WI38 (cell line): Measurements from ENCODE around the gene RMDN3.

ENCODE experiments used
- H3K4me3 ChIP-seq: 2 replicates; pipeline ENCODE4 v1.5.1; 2011; ENCODE audit warnings: low read depth, mild to moderate bottlenecking, control low read depth, low read length
- CTCF ChIP-seq: IDR thresholded peaks from 2 replicates; pipeline ENCODE4 v1.5.1; 2012; ENCODE audit warnings: low read depth, mild to moderate bottlenecking, control low read depth, low read length

The RMDN3 gene

DNA sequence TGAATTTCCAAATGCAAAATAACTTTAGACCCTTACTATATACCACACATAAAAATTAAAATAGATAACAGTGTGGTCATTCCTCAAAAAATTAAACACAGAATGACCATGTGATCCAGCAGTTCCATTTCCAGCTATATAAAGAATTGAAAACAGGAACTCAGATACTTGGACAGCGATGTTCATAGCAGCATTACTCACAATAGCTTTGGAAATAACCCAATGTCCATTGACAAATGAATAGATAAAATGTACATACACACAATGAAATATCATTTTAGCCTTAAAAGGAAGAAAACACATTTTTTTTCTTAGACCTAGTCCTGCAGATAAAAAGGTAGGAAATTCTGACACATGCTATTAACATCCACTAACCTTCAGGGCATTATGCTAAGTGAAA is 33.4 kb downstream of the RMDN3 start:
- no peak overlapping the region for H3K4me3 ChIP-seq
- no peak for TF ChIP-seq CTCF

GRCh38 chr15:40716165-40716564 is 38.9 kb downstream of the RMDN3 start:
- H3K4me3 ChIP-seq, result no peak overlapping the region
- TF ChIP-seq CTCF, result no peak

DNA sequence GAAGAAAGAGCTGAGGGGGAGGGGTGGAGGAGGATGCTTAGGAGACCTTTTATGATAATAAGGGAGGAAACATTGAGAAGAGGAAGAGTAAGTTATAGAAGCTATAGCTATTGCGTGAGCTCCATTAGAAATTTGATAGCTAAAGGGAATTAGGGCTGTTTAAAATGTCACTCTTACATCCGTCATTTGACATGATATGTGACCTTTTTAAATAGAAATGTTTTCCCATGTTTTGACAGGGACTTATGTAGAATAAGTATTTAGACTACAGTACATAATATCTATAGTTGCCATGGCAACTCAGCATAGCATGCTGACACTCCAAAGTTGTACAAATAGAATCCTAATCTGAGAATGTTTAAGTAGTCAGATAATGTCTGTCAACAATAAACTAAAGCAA is 40.9 kb downstream of the RMDN3 start:
- no peak for TF ChIP-seq CTCF
- no peak overlapping the region for H3K4me3 ChIP-seq

DNA sequence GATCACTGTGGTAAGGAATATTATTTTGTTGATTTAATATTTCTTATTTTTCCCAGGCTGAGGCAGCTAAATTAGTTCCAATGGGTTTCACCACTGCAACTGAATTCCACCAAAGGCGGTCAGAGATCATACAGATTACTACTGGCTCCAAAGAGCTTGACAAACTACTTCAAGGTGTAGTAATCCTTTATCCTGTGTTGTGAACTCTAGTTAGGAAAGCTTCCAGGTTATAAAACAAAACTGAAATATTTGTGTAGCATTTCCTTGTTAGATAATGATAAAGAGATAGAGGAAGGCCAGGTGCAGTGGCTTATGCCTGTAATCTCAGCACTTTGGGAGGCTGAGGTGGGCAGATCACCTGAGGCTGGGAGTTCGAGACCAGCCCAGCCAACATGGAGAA is 48.9 kb downstream of the RMDN3 start:
- no peak overlapping the region for H3K4me3 ChIP-seq
- no peak for TF ChIP-seq CTCF

- TF ChIP-seq CTCF, result no peak
- no peak overlapping the region for H3K4me3 ChIP-seq
These were observed 53.0 kb downstream of the RMDN3 start for GRCh38 chr15:40702077-40702476.

DNA sequence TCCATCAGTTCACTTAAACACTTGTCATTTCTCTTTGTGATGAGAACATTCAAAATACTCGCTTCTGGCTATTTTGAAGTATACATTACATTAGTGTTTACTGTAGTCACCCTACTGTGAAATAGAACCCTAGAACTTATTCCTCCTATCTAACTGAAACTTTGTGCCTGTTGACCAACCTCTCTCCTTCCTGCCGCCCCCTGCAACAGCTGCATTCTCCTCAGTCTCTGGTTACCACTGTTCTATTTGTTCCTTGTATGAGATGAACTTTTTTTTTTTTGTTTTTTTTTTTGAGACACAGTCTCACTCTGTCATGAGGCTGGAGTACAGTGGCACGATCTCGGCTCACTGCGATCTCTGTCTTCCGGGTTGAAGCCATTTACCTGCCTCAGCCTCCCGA is 57.1 kb downstream of the RMDN3 start:
- no peak for TF ChIP-seq CTCF
- no peak overlapping the region for H3K4me3 ChIP-seq

- peak overlapping the region; percentile 67 for H3K4me3 ChIP-seq
- no peak for TF ChIP-seq CTCF
These were observed 58.8 kb downstream of the RMDN3 start for GRCh38 chr15:40696228-40696627.
